A549 (cell line): ENCODE results near the gene MTF2. TPM values are rescaled to one million over a fixed set of nuclear protein-coding genes. Genes with fewer than 3 reads are reported as not detected.

Experiments
- ATAC-seq, 2 experiments: fragments of 200-7000 bp in 1 of 2; fragments of >200 bp in 1 of 2; cut with Nextera tagmentation in 1 of 2; cut with Tn5 transposase in 1 of 2; 3 replicates each; pipeline versions ENCODE4 v1.8.0 to v1.9.1; 2018 to 2020; ENCODE audit warnings: mild to moderate bottlenecking in 1 of 2, moderate library complexity in 1 of 2
- CTCF ChIA-PET: fragments of 300-600 bp; sonication (Branson Sonifier 250); formaldehyde crosslinking; extraction: SDS; loops from one replicate; lab custom pipeline; 2021; ENCODE audit warnings: antibody characterized with exemption, inconsistent platforms; lab: Yijun Ruan, JAX
- POLR2A ChIA-PET: fragments of 350-600 bp; formaldehyde crosslinking; extraction: SDS; loops from one replicate; lab custom pipeline; 2021; ENCODE audit warnings: antibody characterized with exemption, inconsistent platforms; lab: Yijun Ruan, JAX
- DNase-seq, 2 experiments: peaks; one replicate each; pipeline versions ENCODE4 v3.0.0 to v3.0.0-alpha.2; 2011 to 2016; ENCODE audit warnings: low read depth in 1 of 2, low spot score in 1 of 2
- FAIRE-seq: peaks from 2 replicates; lab custom pipeline; 2011; peaks lifted over from hg19 to GRCh38; lab: Jason Lieb, UNC
- H3K27ac ChIP-seq, 2 experiments: fragments of >200 bp; sonication (Bioruptor Twin); formaldehyde crosslinking; 3 replicates each; pipeline ENCODE4 v1.5.1; 2016 to 2017
- H3K4me1 ChIP-seq: fragments of >200 bp; sonication (Bioruptor Twin); formaldehyde crosslinking; 3 replicates; pipeline ENCODE4 v1.6.1; 2016
- H3K4me2 ChIP-seq: fragments of >200 bp; sonication (Bioruptor Twin); formaldehyde crosslinking; 3 replicates; pipeline ENCODE4 v1.6.1; 2016
- H3K4me3 ChIP-seq: fragments of >200 bp; sonication (Bioruptor Twin); formaldehyde crosslinking; 3 replicates; pipeline ENCODE4 v1.5.1; 2016
- H3K9me3 ChIP-seq: fragments of >200 bp; sonication (Bioruptor Twin); formaldehyde crosslinking; 3 replicates; pipeline ENCODE4 v1.6.1; 2016
- ATOH8 ChIP-seq: fragments of 250-450 bp; sonication (Bioruptor Pico); IDR thresholded peaks from 2 replicates; pipeline ENCODE4 v1.5.0; 2020; ENCODE audit warnings: low read depth, mild to moderate bottlenecking, moderate library complexity
- BHLHE40 ChIP-seq: IDR thresholded peaks from 2 replicates; pipeline ENCODE4 v1.6.1; 2012; ENCODE audit warnings: low read depth, low read length, inconsistent platforms
- CBX8 ChIP-seq: fragments of 200-600 bp; sonication (generic); IDR thresholded peaks from 2 replicates; pipeline ENCODE4 v1.6.1; 2016
- CHD2 ChIP-seq: fragments of 150-350 bp; IDR thresholded peaks from 2 replicates; pipeline ENCODE4 v1.6.1; 2014; ENCODE audit warnings: low read length; ENCODE audit not compliant: partially characterized antibody
- CHD4 ChIP-seq: fragments of 200-600 bp; sonication (generic); IDR thresholded peaks from 2 replicates; pipeline ENCODE4 v1.6.1; 2016; ENCODE audit warnings: antibody characterized with exemption, mild to moderate bottlenecking, borderline replicate concordance
- EHF ChIP-seq: fragments of 250-450 bp; sonication (Bioruptor Pico); IDR thresholded peaks from 2 replicates; pipeline ENCODE4 v1.5.0; 2020; ENCODE audit warnings: mild to moderate bottlenecking
- EHMT2 ChIP-seq: fragments of 200-600 bp; sonication (generic); IDR thresholded peaks from 2 replicates; pipeline ENCODE4 v1.6.1; 2016; ENCODE audit warnings: antibody characterized with exemption, low read depth, mild to moderate bottlenecking, moderate library complexity
- ELK1 ChIP-seq: fragments of 150-350 bp; IDR thresholded peaks from 2 replicates; pipeline ENCODE4 v1.6.1; 2014; ENCODE audit warnings: low read depth, mild to moderate bottlenecking, low read length
- EP300 ChIP-seq, 2 experiments: fragments of >200 bp; sonication (Bioruptor Twin); formaldehyde crosslinking; IDR thresholded peaks; 2 replicates in 1 of 2; 3 replicates in 1 of 2; pipeline ENCODE4 v1.6.1; 2016 to 2017
- FOSB ChIP-seq: fragments of 250-450 bp; sonication (Bioruptor Pico); IDR thresholded peaks from 2 replicates; pipeline ENCODE4 v1.5.0; 2020; ENCODE audit warnings: mild to moderate bottlenecking, moderate library complexity
- FOXS1 ChIP-seq: fragments of 250-450 bp; sonication (Bioruptor Pico); IDR thresholded peaks from 2 replicates; pipeline ENCODE4 v1.5.0; 2020; ENCODE audit warnings: mild to moderate bottlenecking, moderate library complexity
- GATA3 ChIP-seq: IDR thresholded peaks from 2 replicates; pipeline ENCODE4 v1.6.1; 2012; ENCODE audit warnings: borderline replicate concordance
- HDAC2 ChIP-seq: fragments of 200-600 bp; sonication (generic); IDR thresholded peaks from 2 replicates; pipeline ENCODE4 v1.6.1; 2016
- HES2 ChIP-seq: fragments of >200 bp; sonication (Bioruptor Twin); formaldehyde crosslinking; IDR thresholded peaks from 2 replicates; pipeline ENCODE4 v1.6.1; 2016
- HMGXB4 ChIP-seq: fragments of 250-450 bp; sonication (Bioruptor Pico); IDR thresholded peaks from 2 replicates; pipeline ENCODE4 v1.5.0; 2021; ENCODE audit warnings: mild to moderate bottlenecking, moderate library complexity, borderline replicate concordance
- HOXA7 ChIP-seq: fragments of 250-450 bp; sonication (Bioruptor Pico); IDR thresholded peaks from 2 replicates; pipeline ENCODE4 v1.5.0; 2020; ENCODE audit warnings: mild to moderate bottlenecking, moderate library complexity
- HOXB5 ChIP-seq: fragments of 250-450 bp; sonication (Bioruptor Pico); IDR thresholded peaks from 2 replicates; pipeline ENCODE4 v1.5.0; 2020; ENCODE audit warnings: mild to moderate bottlenecking, moderate library complexity
- JUNB ChIP-seq: fragments of >200 bp; sonication (Bioruptor Twin); formaldehyde crosslinking; IDR thresholded peaks from 2 replicates; pipeline ENCODE4 v1.6.1; 2016
- MAFK ChIP-seq: fragments of 450-650 bp; IDR thresholded peaks from 2 replicates; pipeline ENCODE4 v1.6.1; 2014; ENCODE audit not compliant: partially characterized antibody
- NPAS2 ChIP-seq: fragments of 250-450 bp; sonication (Bioruptor Pico); IDR thresholded peaks from 2 replicates; pipeline ENCODE4 v1.8.0; 2022; ENCODE audit warnings: mild to moderate bottlenecking, moderate library complexity, borderline replicate concordance
- NR3C1 ChIP-seq: fragments of >200 bp; sonication (Bioruptor Twin); formaldehyde crosslinking; IDR thresholded peaks from 3 replicates; pipeline ENCODE4 v1.6.1; 2017
- PBX3 ChIP-seq: IDR thresholded peaks from 2 replicates; pipeline ENCODE4 v1.6.1; 2012
- POLR2AphosphoS2 ChIP-seq: conservative IDR thresholded peaks from 2 replicates; pipeline ENCODE4 v1.6.1; 2012; ENCODE audit warnings: low read length, improper control_type of control experiment, inconsistent platforms
- RARB ChIP-seq: fragments of 250-450 bp; sonication (Bioruptor Pico); IDR thresholded peaks from 2 replicates; pipeline ENCODE4 v1.8.0; 2021; ENCODE audit warnings: mild to moderate bottlenecking, moderate library complexity
- RFX5 ChIP-seq: fragments of 450-650 bp; IDR thresholded peaks from 2 replicates; pipeline ENCODE4 v1.7.1; 2014; ENCODE audit warnings: antibody characterized with exemption, mild to moderate bottlenecking, moderate library complexity
- SMC3 ChIP-seq: fragments of >200 bp; sonication (Bioruptor Twin); formaldehyde crosslinking; IDR thresholded peaks from 3 replicates; pipeline ENCODE4 v1.6.1; 2018; ENCODE audit warnings: inconsistent platforms
- USF2 ChIP-seq: fragments of 450-650 bp; IDR thresholded peaks from 2 replicates; pipeline ENCODE4 v1.6.1; 2014; ENCODE audit warnings: antibody characterized with exemption
- ZNF302 ChIP-seq: fragments of 250-450 bp; sonication (Bioruptor Pico); IDR thresholded peaks from 2 replicates; pipeline ENCODE4 v1.9.0; 2021; ENCODE audit warnings: inconsistent platforms, mild to moderate bottlenecking, moderate library complexity
- WGBS: methylation state at CpG from one replicate; pipeline ENCODE4 v1.1.6; 2017; ENCODE audit errors: missing lambda C conversion rate; 5-methylcytosine and 5-hydroxymethylcytosine counted together
- polyA plus RNA-seq, 4 experiments: library from polyadenylated mRNA; depleted of rRNA in 3 of 4; stranded (reverse); fragments of >200 nt; fragmentation: RNase III in 1 of 4; extraction: RNeasy Plus Mini Kit Qiagen cat#74134 plus additional on column Dnase treatment in 1 of 4; gene quantifications; 2 replicates in 3 of 4; 3 replicates in 1 of 4; pipeline ENCODE4 v1.2.3, GENCODE V29; 2011 to 2017

Gene MTF2
- polyA plus RNA-seq, 2 of the 4 experiments (the other 2 are of a cell fraction) = 14.3 to 31.2 TPM

- Histone ChIP-seq H3K4me3 (no peak overlapping the region), H3K4me1 (peaks cover 26% of the 10 kb centered on the region), H3K4me2 (peak overlapping the region; percentile 23; the same call in 1 of the 3 replicates), H3K27ac (no peak overlapping the region), H3K9me3 (peaks cover 14% of the 10 kb centered on the region; the same call in 2 of the 3 replicates)
- ChIA-PET POLR2A (no interaction called here), CTCF (no interaction called here)
- ATAC-seq (no peak), DNase-seq (no peak), FAIRE-seq (no peak)
- TF ChIP-seq NR3C1 (no peak), FOXS1 (CRISPR knock-in tag) (no peak), ZNF302 (no peak)
Observed at GRCh38 chr1:93111561-93111960, 32.5 kb downstream of the MTF2 start.

- Histone ChIP-seq H3K9me3 (peaks cover 6% of the 10 kb centered on the region; the same call in 1 of the 3 replicates), H3K4me3 (no peak overlapping the region), H3K4me1 (peaks cover 26% of the 10 kb centered on the region), H3K4me2 (no peak overlapping the region), H3K27ac (no peak overlapping the region)
- ChIA-PET CTCF (interaction anchor here (1.4 kb wide), 1 partner anchor 18 kb away, joined by 3 read pairs; no protein-coding TSS in a partner anchor), POLR2A (no interaction called here)
- FAIRE-seq (no peak), DNase-seq (no peak), ATAC-seq (no peak)
- 93% methylated on average over 3 of the region's 3 CpGs for WGBS
- TF ChIP-seq BHLHE40 (no peak), ATOH8 (no peak), SMC3 (no peak), POLR2AphosphoS2 (no peak), NPAS2 (CRISPR knock-in tag) (no peak), EP300 (IDR thresholded peaks at IDR 0.05) (no peak), CHD2 (no peak), HOXA7 (CRISPR knock-in tag) (no peak), USF2 (no peak), HMGXB4 (CRISPR knock-in tag) (no peak), HDAC2 (no peak), PBX3 (no peak), HES2 (no peak), CHD4 (no peak), FOSB (no peak), GATA3 (no peak), CBX8 (no peak)
- TF ChIP-seq, all 56 proteins: peak for 0
Observed at GRCh38 chr1:93113127-93113526, 34.0 kb downstream of the MTF2 start.

GRCh38 chr1:93114391-93114790 lies 35.3 kb downstream of the MTF2 start:
- ChIA-PET CTCF (no interaction called here), POLR2A (no interaction called here)
- no peak for DNase-seq
- Histone ChIP-seq H3K4me2 (peak overlapping the region; percentile 54), H3K4me3 (no peak overlapping the region), H3K27ac (no peak overlapping the region), H3K4me1 (peaks cover 26% of the 10 kb centered on the region), H3K9me3 (no peaks in the 10 kb centered on the region)
- 61% methylated on average over 2 of the region's 2 CpGs for WGBS
- TF ChIP-seq JUNB = no peak
- TF ChIP-seq EHF (CRISPR knock-in tag) = no peak
- no peak for TF ChIP-seq MAFK
- TF ChIP-seq FOXS1 (CRISPR knock-in tag) = no peak
- no peak for TF ChIP-seq POLR2AphosphoS2
- TF ChIP-seq PBX3 = no peak
- no peak for TF ChIP-seq ELK1
- TF ChIP-seq RARB (CRISPR knock-in tag) = no peak
- TF ChIP-seq NR3C1 = no peak
- no peak for TF ChIP-seq EHMT2
- TF ChIP-seq HOXB5 = no peak
- TF ChIP-seq RFX5 = no peak
- TF ChIP-seq ATOH8 = no peak
- no peak for TF ChIP-seq GATA3
- ATAC-seq = no peak
- FAIRE-seq = no peak
